GM19328 (cell line): ENCODE measurements around the gene SERPINB5.
A peak's percentile ranks its signal among the peaks of the same experiment; 100 is the strongest.

ENCODE experiments used
- ATAC-seq: cut with Tn5 transposase; IDR thresholded peaks from one replicate; pipeline ENCODE4 v1.9.1; 2021; ENCODE audit warnings: mild to moderate bottlenecking, moderate library complexity; ENCODE audit not compliant: unreplicated experiment

SERPINB5 gene

GRCh38 chr18:63467699-63468098, 9.1 kb upstream of the SERPINB5 start:
- ATAC-seq = no peak

GRCh38 chr18:63468575-63468974, 8.2 kb upstream of the SERPINB5 start:
- no peak for ATAC-seq

GRCh38 chr18:63470751-63471150, 6.0 kb upstream of the SERPINB5 start:
- no peak for ATAC-seq

GRCh38 chr18:63472380-63472779, 4.4 kb upstream of the SERPINB5 start:
- no peak for ATAC-seq

- ATAC-seq = no peak
These were observed 442 bp downstream of the SERPINB5 start for GRCh38 chr18:63477200-63477599.

GRCh38 chr18:63477968-63478367, 1.2 kb downstream of the SERPINB5 start:
- no peak for ATAC-seq

GRCh38 chr18:63479826-63480225, 3.1 kb downstream of the SERPINB5 start:
- ATAC-seq = no peak

GRCh38 chr18:63480476-63480875, 3.7 kb downstream of the SERPINB5 start:
- no peak for ATAC-seq

GRCh38 chr18:63480915-63481314, 4.2 kb downstream of the SERPINB5 start:
- ATAC-seq = no peak

GRCh38 chr18:63487676-63488075, 10.9 kb downstream of the SERPINB5 start:
- ATAC-seq = no peak

GRCh38 chr18:63488160-63488559, 11.4 kb downstream of the SERPINB5 start:
- no peak for ATAC-seq

- ATAC-seq = no peak
These were observed 16.1 kb downstream of the SERPINB5 start for GRCh38 chr18:63492851-63493250.

- no peak for ATAC-seq
These were observed 18.9 kb downstream of the SERPINB5 start for GRCh38 chr18:63495675-63496074.

GRCh38 chr18:63505566-63506335, 29.0 kb downstream of the SERPINB5 start:
- no peak for ATAC-seq

GRCh38 chr18:63506336-63506646, 29.5 kb downstream of the SERPINB5 start:
- ATAC-seq = no peak

- no peak for ATAC-seq
These were observed 31.8 kb downstream of the SERPINB5 start for GRCh38 chr18:63508596-63508995.

- no peak for ATAC-seq
These were observed 34.5 kb downstream of the SERPINB5 start for GRCh38 chr18:63511285-63511684.

GRCh38 chr18:63514326-63514725, 37.6 kb downstream of the SERPINB5 start:
- ATAC-seq = no peak

- ATAC-seq = no peak
These were observed 38.3 kb downstream of the SERPINB5 start for GRCh38 chr18:63514888-63515678.

- ATAC-seq = no peak
These were observed 39.0 kb downstream of the SERPINB5 start for GRCh38 chr18:63515801-63516200.

GRCh38 chr18:63518178-63519012, 41.6 kb downstream of the SERPINB5 start:
- ATAC-seq = peak; percentile 93
